SIG-M5 treated with dmso at 0.1 percent for 504 hours (cell line): ENCODE results near the gene ZNF836.
A peak's percentile ranks its signal among the peaks of the same experiment; 100 is the strongest.

Experiments
- DNase-seq: peaks from one replicate; lab custom pipeline; 2025; ENCODE audit not compliant: unreplicated experiment; lab: John Stamatoyannopoulos, UW

Gene ZNF836

DNA sequence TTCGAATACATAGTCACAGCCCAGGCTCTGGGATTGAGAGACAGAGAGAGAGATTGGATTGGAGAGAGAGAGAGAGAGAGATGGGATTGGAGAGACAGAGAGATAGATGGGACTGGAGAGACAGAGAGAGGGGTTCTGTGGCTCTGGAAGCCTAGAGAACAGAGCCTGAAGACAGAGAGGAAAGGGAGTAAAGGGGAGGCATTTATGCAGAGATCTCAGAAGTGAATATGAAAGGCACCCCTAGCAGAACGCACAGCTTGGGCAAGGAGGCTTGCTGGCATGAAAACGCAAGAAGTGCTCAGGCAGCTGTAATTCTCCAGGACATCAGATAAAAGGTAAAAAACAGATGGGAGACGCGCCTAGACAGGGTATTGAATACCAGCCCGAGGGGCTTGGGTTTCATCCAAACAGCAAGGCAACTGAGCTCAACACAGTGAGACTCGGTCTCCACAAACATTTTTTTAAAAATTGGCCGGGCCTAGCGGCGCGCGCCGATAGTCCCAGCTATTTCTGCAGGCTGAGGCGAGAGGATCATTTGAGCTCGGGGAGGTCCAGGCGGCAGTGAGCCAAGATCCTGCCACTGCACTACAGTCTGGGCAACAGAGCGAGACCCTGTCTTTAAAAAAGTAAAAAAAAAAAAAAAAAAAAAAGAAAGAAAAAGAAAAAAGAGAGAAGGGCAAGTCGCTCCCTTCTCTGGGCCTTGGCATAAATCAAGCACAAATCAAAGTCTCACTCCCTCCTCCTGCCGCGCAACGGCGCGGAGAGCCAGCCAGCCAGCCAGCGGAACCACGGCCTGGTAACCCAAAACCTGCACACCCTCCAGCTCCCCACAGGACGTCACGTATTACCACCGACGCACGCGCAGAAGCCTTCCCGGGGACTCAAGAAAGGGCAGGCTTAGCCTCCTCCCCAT is 17.7 kb upstream of the ZNF836 start:
- DNase-seq = no peak

DNA sequence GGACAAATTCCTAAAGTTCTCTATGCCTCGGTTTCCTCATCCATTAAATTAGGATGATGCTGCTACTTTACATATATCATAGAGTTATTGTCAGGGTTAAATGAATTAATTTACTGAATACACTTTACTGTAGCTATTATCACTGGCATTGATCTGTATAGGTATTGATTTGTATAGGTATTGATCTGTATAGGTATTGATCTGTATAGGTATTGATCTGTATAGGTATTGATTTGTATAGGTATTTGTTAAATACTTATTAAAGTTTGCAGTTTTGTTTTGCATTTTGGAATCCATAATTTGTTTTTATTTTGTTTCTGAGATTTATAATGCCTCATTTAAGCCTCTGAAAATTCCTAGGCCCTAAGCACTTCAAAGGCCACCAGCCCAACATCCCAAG is 16.0 kb upstream of the ZNF836 start:
- DNase-seq = no peak

- DNase-seq = no peak
These were observed 5.2 kb upstream of the ZNF836 start for GRCh38 chr19:52176574-52176973.

- DNase-seq = no peak
These were observed 926 bp upstream of the ZNF836 start for GRCh38 chr19:52172347-52172746.

DNA sequence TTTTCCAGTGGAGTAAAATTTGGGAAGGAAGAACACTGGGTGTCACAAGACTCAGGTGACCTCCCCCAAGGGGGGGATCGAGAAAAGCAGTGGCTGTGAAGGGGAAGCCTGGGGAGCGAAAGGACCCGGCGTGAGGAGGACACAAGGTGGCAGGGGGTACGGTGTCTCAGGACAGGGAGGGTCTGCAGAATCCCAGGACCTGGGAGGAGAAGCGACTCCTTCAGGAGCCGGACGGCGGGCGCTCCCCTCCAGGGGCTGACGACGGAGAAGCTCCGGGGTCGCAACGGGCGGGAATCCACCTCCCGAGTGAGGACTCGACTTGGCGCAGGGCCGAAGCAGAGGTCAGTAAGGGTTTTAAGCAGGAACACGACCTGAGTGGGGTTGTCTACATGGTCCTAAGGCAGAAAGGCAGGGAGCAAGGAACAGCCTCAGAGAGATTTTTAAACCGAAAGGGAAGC is 529 bp downstream of the ZNF836 start:
- no peak for DNase-seq

DNA sequence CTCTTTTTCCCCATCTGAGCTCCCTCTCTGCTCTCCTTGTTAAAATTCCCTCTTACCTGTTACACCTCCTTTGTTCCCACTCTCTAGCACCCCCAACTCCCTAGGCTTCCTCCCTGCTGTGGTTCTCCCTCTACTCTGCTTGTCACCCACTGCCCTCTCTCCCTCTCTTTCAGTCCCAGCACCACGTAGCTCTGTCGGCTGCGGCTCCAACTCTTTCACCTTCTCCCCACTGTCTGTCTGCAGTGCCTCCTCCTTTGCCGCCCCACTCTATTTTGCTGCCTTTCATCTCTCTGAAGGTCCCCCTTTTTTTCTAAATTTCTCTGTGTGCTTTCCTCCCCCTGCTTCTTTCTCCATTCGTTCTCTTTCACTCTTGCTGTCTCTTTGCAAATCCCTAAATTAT is 1.1 kb downstream of the ZNF836 start:
- DNase-seq = no peak

DNA sequence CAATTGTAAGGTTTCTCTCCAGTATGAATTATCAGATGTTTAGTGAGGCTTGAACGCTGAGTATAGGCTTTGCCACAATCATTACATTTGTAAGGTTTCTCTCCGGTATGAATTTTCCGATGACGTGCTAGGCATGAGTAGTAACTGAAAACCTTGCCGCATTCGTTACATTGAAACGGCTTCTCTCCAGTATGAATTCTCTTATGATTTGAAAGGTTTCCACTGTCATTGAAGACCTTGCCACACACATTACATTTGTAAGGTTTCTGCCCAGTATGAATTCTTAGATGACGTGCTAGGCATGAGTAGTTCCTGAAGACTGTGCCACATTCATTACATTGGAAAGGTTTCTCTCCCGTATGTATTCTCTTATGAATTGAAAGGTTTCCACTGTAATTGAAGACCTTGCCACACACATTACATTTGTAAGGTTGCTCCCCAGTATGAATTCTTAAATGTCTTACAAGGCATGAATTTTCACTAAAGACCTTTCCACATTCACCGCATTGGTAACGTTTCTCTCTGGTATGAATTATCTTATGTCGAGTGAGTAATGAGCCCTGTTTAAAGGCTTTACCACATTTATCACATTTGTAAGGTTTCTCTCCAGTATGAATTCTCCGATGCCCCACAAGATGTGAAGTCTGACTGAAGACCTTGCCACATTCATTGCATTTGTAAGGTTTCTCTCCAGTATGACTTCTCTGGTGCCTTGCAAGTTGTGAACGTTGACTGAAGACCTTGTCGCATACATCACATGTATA is 15.6 kb downstream of the ZNF836 start:
- DNase-seq = no peak

- no peak for DNase-seq
These were observed 23.2 kb downstream of the ZNF836 start for GRCh38 chr19:52148256-52148655.

DNA sequence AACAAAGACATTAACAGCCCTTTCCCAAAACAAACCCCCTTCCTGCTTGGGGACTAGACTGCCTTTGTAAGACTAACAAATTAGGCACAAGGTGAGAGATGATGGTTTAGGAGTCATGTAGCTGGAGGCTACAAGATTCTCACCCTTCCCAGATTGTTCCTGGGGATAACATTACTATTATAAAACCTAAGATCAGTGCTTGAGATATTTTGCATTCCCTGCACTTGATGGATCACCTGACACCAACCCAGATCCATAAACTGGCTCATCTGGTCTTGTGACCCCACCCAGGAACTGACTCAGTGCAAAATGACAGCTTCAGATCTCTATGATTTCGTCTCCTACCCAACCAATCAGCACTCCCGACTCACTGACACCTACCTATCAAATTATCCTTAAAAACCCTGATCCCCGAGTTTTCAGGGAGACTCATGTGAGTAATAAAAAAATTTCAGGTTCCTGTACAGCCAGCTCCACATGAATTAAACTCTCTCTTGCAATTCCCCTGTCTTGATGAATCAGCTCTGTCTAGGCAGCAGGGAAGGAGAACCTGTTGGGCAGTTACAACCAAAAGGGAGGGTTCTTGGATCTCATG is 29.3 kb downstream of the ZNF836 start:
- DNase-seq = no peak

GRCh38 chr19:52141203-52141602 is 30.2 kb downstream of the ZNF836 start:
- no peak for DNase-seq

DNA sequence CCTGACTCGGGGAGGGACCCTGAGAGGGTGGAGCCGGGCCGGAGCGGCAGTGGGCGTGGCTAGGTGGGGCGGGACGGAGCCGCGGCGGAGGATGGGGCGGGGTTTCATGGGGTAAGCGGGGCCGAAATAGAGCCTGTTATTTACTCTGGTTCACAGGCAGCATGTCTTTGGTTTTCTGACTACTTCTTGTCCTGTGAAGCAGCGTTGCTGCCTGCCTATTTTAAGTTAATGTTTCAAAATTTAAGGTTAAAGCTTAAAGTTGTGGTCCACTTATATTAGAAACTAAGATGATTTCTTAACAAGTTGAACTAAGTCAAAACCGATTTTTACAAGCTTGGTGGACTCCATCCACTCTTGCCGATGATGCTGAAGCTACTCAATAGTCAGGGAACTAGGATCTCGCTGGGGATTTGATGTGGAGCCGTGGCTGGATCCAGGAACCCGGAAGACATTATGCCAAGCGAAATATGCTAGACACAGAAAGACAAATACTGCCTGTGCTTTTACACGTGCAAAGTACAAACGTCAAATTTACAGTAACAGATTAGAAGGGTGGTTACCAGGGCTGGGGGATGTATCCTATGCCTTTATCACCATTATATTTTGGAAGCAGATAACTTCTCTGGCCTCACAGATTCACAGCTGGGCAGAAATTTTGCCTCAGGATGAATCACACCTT is 31.2 kb downstream of the ZNF836 start:
- no peak for DNase-seq

- DNase-seq = peak; percentile 86
These were observed 32.0 kb downstream of the ZNF836 start, which contains the start of gene ZNF616 for GRCh38 chr19:52139252-52140031. TSS of gene ZNF616 (minus strand) at chr19:52139938. CDS start at chr19:52130512, 9,426 bp downstream.

DNA sequence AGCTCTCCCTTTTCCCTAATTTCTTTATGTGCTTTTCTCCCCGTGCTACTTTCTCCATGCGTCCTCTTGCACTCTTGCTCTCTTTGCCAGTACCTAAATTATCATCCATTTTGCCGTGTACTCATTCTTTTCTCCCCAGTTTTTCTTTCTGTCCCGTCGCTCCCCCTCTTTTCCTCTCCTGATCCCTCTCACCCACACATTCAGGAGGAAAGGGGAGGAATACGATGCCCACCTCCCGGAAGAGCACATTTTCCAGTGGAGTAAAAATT is 32.5 kb downstream of the ZNF836 start:
- DNase-seq = peak; percentile 51

DNA sequence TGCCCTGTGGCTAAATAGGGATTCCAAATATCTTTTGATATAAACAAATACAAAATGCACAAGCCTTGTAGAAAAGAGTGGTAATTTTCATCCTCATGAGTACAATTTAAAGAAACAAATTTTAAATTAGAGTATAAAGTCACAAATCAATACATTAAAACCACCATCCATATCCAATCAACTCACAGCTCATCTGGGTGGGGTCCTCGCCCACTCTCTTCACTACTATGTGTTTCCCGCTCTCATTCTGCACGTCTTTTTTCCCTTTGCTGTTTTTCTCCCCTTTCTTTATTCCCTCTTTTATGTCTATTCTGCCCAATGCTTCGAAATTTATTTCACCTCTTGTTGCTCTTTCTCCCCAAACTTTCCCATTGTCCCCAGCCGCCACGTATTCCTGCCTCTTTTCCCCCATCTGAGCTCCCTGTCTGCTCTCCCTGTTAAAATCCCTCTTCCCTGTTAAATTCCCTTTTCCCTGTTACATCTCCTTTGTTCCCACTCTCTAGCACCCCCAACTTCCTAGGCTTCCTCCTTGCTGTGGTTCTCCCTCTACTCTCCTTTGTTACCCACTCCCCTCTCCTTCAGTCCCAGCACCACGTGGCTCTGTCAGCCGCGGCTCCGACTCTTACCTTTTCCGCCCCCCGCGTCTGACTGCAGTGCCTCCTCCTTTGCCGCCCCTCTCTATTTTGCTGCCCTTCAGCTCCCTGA is 33.0 kb downstream of the ZNF836 start:
- no peak for DNase-seq

GRCh38 chr19:52120286-52120685 is 51.1 kb downstream of the ZNF836 start:
- DNase-seq = no peak

DNA sequence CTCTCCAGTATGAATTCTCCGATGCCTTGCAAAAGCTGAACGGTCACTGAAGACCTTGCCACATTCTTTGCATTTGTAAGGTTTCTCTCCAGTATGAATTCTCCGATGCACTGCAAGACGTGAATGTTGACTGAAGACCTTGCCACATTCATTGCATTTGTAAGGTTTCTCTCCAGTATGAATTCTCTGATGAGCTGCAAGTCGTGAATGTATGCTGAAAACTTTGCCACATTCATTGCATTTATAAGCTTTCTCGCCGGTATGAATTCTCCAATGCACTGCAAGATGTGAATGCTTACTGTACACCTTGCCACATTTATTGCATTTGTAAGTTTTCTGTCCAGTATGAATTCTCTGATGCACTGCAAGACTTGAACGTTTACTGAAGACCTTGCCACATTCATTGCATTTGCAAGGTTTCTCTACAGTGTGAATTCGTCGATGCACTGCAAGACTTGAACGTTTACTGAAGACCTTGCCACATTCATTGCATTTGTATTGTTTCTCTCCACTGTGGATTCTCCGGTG is 55.8 kb downstream of the ZNF836 start:
- DNase-seq = no peak

- DNase-seq = no peak
These were observed 56.7 kb downstream of the ZNF836 start for GRCh38 chr19:52114691-52115090.

DNA sequence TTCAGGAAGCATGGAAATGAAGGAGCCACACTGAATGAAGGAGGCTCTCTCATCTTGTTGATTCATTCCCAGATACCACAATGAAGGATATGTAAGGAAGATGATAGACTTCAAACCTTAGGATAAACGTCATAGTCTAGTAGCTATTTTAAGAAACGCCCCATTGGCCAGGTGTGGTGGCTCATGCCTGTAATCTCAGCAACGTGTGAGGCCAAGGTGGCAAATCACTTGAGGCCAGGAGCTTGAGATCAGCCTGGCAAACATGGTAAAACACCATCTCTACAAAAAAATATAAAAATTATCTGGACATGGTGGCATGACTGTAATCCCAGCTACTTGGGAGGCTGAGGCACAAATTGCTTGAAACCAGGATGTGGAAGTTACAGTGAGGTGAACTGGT is 58.8 kb downstream of the ZNF836 start:
- no peak for DNase-seq

GRCh38 chr19:52110780-52111179 is 60.6 kb downstream of the ZNF836 start:
- no peak for DNase-seq
